Panc1 (cell line): Measurements from ENCODE around the gene CPN1. TPM values are rescaled to one million over a fixed set of nuclear protein-coding genes. Genes with fewer than 3 reads are reported as not detected.

ENCODE experiments used
- ATAC-seq: fragments of 200-7000 bp; cut with Tn5 transposase; 2 replicates; pipeline ENCODE4 v1.9.1; 2020; ENCODE audit warnings: mild to moderate bottlenecking, moderate library complexity
- BruUV-seq: library from RNA; stranded (reverse); fragments of 400-500 nt; replicated peaks from 2 replicates; lab custom pipeline; 2021; lab: Mats Ljungman, UMichigan
- CTCF ChIA-PET: fragments of 300-600 bp; sonication (Branson Sonifier 250); formaldehyde crosslinking; loops from one replicate; lab custom pipeline; 2022; ENCODE audit warnings: antibody characterized with exemption; lab: Charles Lee
- POLR2A ChIA-PET: fragments of 300-600 bp; sonication (Branson Sonifier 250); formaldehyde crosslinking; loops from one replicate; lab custom pipeline; 2022; ENCODE audit warnings: antibody characterized with exemption; lab: Charles Lee
- DNase-seq: peaks from one replicate; pipeline ENCODE4 v3.0.0-alpha.2; 2010; ENCODE audit warnings: low read depth, low spot score
- H3K27ac ChIP-seq: 2 replicates; pipeline ENCODE4 v1.5.1; 2011; ENCODE audit warnings: mild to moderate bottlenecking, low read length, inconsistent platforms
- H3K27me3 ChIP-seq: fragments of 200-500 bp; sonication (Bioruptor generic); 2 replicates; pipeline ENCODE4 v1.6.0; 2014; ENCODE audit warnings: low read length, inconsistent platforms; ENCODE audit not compliant: control insufficient read depth, insufficient read depth
- H3K36me3 ChIP-seq: fragments of 200-500 bp; sonication (Bioruptor generic); 2 replicates; pipeline ENCODE4 v1.5.1; 2014; ENCODE audit warnings: inconsistent platforms, mild to moderate bottlenecking, low read length, moderate library complexity; ENCODE audit not compliant: control insufficient read depth, insufficient read depth
- H3K4me1 ChIP-seq: 2 replicates; pipeline ENCODE4 v1.5.1; 2011; ENCODE audit warnings: inconsistent platforms, mild to moderate bottlenecking, low read length, moderate library complexity; ENCODE audit not compliant: control insufficient read depth, insufficient read depth
- H3K4me3 ChIP-seq, 2 experiments: 2 replicates each; pipeline ENCODE4 v1.5.1; 2011 to 2012; ENCODE audit warnings: low read depth in 2 of 2, low read length in 2 of 2, mild to moderate bottlenecking in 2 of 2, inconsistent platforms in 1 of 2, moderate library complexity in 1 of 2
- H3K9me3 ChIP-seq: fragments of 200-500 bp; sonication (Bioruptor generic); 2 replicates; pipeline ENCODE4 v1.5.1; 2014; ENCODE audit warnings: low read depth, mild to moderate bottlenecking, inconsistent platforms, low read length, moderate library complexity; ENCODE audit not compliant: control insufficient read depth, insufficient read depth
- POLR2AphosphoS5 ChIP-seq: IDR thresholded peaks from 2 replicates; pipeline ENCODE4 v1.6.1; 2012; ENCODE audit warnings: mild to moderate bottlenecking, low read depth, low read length, moderate library complexity
- SIN3A ChIP-seq: IDR thresholded peaks from 2 replicates; pipeline ENCODE4 v1.6.1; 2012; ENCODE audit warnings: low read depth, mild to moderate bottlenecking, low read length, moderate library complexity, borderline replicate concordance; ENCODE audit not compliant: insufficient read depth
- TCF7L2 ChIP-seq: IDR thresholded peaks from 2 replicates; pipeline ENCODE4 v1.6.1; 2011; ENCODE audit warnings: mild to moderate bottlenecking, low read depth, low read length, inconsistent platforms
- in situ Hi-C: cut with HindIII; loops from 2 replicates; pipeline ENCODE4 v1.10.0; 2016; ENCODE audit warnings: low sequenced_read_pairs, low pct_unique_long_range_greater_than_20kb
- intact Hi-C: fragments of 100-400 bp; cut with micrococcal nuclease; formaldehyde crosslinking; loops from one replicate; pipeline ENCODE4 v1.10.0; 2022; ENCODE audit not compliant: unreplicated experiment
- total RNA-seq: library from RNA; stranded (reverse); gene quantifications from one replicate; pipeline ENCODE4 v1.2.1, GENCODE V29; 2021; ENCODE audit not compliant: unreplicated experiment
- TF ChIP-seq, protein P1 (sequence below), 2 experiments: IDR thresholded peaks; 2 replicates each; pipeline ENCODE4 v1.6.1; 2011 to 2012; ENCODE audit warnings: low read depth in 2 of 2, control low read depth in 1 of 2, low read length in 1 of 2, mild to moderate bottlenecking in 1 of 2, moderate library complexity in 1 of 2; ENCODE audit not compliant: insufficient read depth in 1 of 2
- TF ChIP-seq, protein P2 (sequence below): fragments of 450-650 bp; IDR thresholded peaks from 2 replicates; pipeline ENCODE4 v1.5.1; 2017; ENCODE audit warnings: mild to moderate bottlenecking

Gene CPN1
- total RNA-seq, 1 experiment from 2014 or later, result not detected

DNA sequence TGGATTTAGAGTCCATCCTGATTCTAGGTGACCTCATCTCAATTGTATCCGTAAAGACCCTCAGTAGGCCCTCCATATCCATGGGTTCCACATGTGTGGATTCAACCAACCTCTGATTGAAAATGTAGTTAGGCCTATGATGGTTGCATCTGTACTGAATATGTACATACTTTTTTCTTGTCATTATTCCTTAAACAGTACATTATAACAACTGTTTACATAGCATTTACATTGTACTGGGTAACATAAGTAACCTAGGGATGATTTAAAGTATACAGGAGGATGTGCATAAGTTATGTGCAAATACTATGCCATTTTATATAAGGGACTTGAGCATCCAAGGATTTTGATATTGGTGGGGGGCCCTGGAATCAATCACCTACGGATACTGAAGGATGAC, 10.1 kb downstream of the CPN1 start:
- ATAC-seq, result no peak

DNA sequence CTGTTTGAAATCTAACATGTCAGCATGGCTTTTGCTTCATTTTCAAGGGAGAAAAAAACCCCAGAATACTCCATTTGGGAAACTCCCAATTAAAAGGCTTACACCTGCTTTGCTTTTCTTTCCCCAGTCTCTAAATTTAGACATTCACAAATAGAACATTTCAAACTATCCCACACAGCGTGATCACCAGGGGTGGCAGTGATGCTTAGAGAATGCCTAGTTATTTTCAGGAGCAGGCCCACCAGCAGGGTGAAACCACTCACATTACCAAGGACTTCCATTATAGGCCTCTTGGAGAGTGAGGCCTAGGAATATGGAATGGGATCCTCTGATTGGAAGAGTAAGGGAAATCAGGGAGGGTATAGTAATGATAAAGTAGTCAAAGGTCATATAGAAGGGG, 14.2 kb downstream of the CPN1 start:
- BruUV-seq, result no TSS peak
- no peak overlapping the region for H3K27ac ChIP-seq
- H3K27me3 ChIP-seq, result no peaks in the 10 kb centered on the region
- DNase-seq (no peak), ATAC-seq (no peak)
- ChIA-PET POLR2A (no interaction called here), CTCF (no interaction called here)
- no peaks in the 10 kb centered on the region for H3K36me3 ChIP-seq
- intact Hi-C loops, result no loop called here
- in situ Hi-C loops, result no loop called here
- no peaks in the 10 kb centered on the region for H3K4me1 ChIP-seq
- no peak for TF ChIP-seq SIN3A
- TF ChIP-seq, protein P1, sequence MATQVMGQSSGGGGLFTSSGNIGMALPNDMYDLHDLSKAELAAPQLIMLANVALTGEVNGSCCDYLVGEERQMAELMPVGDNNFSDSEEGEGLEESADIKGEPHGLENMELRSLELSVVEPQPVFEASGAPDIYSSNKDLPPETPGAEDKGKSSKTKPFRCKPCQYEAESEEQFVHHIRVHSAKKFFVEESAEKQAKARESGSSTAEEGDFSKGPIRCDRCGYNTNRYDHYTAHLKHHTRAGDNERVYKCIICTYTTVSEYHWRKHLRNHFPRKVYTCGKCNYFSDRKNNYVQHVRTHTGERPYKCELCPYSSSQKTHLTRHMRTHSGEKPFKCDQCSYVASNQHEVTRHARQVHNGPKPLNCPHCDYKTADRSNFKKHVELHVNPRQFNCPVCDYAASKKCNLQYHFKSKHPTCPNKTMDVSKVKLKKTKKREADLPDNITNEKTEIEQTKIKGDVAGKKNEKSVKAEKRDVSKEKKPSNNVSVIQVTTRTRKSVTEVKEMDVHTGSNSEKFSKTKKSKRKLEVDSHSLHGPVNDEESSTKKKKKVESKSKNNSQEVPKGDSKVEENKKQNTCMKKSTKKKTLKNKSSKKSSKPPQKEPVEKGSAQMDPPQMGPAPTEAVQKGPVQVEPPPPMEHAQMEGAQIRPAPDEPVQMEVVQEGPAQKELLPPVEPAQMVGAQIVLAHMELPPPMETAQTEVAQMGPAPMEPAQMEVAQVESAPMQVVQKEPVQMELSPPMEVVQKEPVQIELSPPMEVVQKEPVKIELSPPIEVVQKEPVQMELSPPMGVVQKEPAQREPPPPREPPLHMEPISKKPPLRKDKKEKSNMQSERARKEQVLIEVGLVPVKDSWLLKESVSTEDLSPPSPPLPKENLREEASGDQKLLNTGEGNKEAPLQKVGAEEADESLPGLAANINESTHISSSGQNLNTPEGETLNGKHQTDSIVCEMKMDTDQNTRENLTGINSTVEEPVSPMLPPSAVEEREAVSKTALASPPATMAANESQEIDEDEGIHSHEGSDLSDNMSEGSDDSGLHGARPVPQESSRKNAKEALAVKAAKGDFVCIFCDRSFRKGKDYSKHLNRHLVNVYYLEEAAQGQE (IDR thresholded peaks at IDR 0.05; ENCODE audit: insufficient read depth in 1 of 2, low read depth in 2 of 2, low read length in 1 of 2), result no peak
- no peak for TF ChIP-seq TCF7L2
- H3K4me3 ChIP-seq, result no peak overlapping the region
- H3K9me3 ChIP-seq, result no peaks in the 10 kb centered on the region

More for the DNA sequence above, 10.1 kb downstream of the CPN1 start:
- intact Hi-C loops, result no loop called here
- no peaks in the 10 kb centered on the region for H3K9me3 ChIP-seq
- no peaks in the 10 kb centered on the region for H3K27me3 ChIP-seq
- no peak overlapping the region for H3K4me3 ChIP-seq
- ChIA-PET CTCF (no interaction called here), POLR2A (no interaction called here)
- TF ChIP-seq, protein P2, sequence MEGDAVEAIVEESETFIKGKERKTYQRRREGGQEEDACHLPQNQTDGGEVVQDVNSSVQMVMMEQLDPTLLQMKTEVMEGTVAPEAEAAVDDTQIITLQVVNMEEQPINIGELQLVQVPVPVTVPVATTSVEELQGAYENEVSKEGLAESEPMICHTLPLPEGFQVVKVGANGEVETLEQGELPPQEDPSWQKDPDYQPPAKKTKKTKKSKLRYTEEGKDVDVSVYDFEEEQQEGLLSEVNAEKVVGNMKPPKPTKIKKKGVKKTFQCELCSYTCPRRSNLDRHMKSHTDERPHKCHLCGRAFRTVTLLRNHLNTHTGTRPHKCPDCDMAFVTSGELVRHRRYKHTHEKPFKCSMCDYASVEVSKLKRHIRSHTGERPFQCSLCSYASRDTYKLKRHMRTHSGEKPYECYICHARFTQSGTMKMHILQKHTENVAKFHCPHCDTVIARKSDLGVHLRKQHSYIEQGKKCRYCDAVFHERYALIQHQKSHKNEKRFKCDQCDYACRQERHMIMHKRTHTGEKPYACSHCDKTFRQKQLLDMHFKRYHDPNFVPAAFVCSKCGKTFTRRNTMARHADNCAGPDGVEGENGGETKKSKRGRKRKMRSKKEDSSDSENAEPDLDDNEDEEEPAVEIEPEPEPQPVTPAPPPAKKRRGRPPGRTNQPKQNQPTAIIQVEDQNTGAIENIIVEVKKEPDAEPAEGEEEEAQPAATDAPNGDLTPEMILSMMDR, result no peak
- no peak for TF ChIP-seq SIN3A
- TF ChIP-seq POLR2AphosphoS5, result no peak
- TF ChIP-seq, protein P1 (IDR thresholded peaks at IDR 0.05; ENCODE audit: insufficient read depth in 1 of 2, low read depth in 2 of 2, low read length in 1 of 2), result no peak
- TF ChIP-seq TCF7L2, result no peak
- BruUV-seq, result no TSS peak
- DNase-seq, result no peak
- in situ Hi-C loops, result no loop called here
- H3K36me3 ChIP-seq, result no peaks in the 10 kb centered on the region
- H3K27ac ChIP-seq, result no peak overlapping the region
- no peaks in the 10 kb centered on the region for H3K4me1 ChIP-seq
